ENCODE measurements around the gene INTU. TPM values are rescaled to one million over a fixed set of nuclear protein-coding genes. Genes with fewer than 3 reads are reported as not detected.

INTU gene
- total RNA-seq, 4 donors from 2014 or later = 10.5 to 28.8 (median 18.0) TPM

- whole genome bisulfite sequencing, 2 donors = 16 to 22% methylated on average over 6 of the region's 6 CpGs
- Histone ChIP-seq H3K9me3 (no peaks in the 10 kb centered on the region), H3K4me1 (no peaks in the 10 kb centered on the region), H3K27ac (no peak overlapping the region), H3K27me3 (peaks cover 0 to 5% of the 10 kb centered on the region in 2 donors), H3K4me3 (no peak overlapping the region), H3K36me3 (no peaks in the 10 kb centered on the region)
- TF ChIP-seq POLR2A (IDR thresholded peaks at IDR 0.05) = no peak
- TF ChIP-seq CTCF (IDR thresholded peaks at IDR 0.05) = peak; percentile 33 to 53 (median 46)
- no peak for TF ChIP-seq EP300 (IDR thresholded peaks at IDR 0.05)
- no peak for DNase-seq (ENCODE audit: low spot score in 2 of 2)
Measured at GRCh38 chr4:127604949-127605709, 27.6 kb upstream of the INTU start.

GRCh38 chr4:127606823-127607222 lies 25.9 kb upstream of the INTU start:
- H3K4me3 ChIP-seq = no peak overlapping the region
- no peaks in the 10 kb centered on the region for H3K9me3 ChIP-seq
- H3K27me3 ChIP-seq = peaks cover 0 to 5% of the 10 kb centered on the region in 2 donors
- DNase-seq (ENCODE audit: low spot score in 2 of 2) = no peak
- no peaks in the 10 kb centered on the region for H3K36me3 ChIP-seq
- TF ChIP-seq EP300 (IDR thresholded peaks at IDR 0.05) = no peak
- TF ChIP-seq POLR2A (IDR thresholded peaks at IDR 0.05) = no peak
- no peak for TF ChIP-seq CTCF (IDR thresholded peaks at IDR 0.05)
- H3K27ac ChIP-seq = no peak overlapping the region
- no peaks in the 10 kb centered on the region for H3K4me1 ChIP-seq

GRCh38 chr4:127609484-127609883 lies 23.3 kb upstream of the INTU start:
- no peaks in the 10 kb centered on the region for H3K36me3 ChIP-seq
- H3K27ac ChIP-seq = no peak overlapping the region
- H3K9me3 ChIP-seq = no peaks in the 10 kb centered on the region
- H3K4me3 ChIP-seq = no peak overlapping the region
- no peak for DNase-seq (ENCODE audit: low spot score in 2 of 2)
- no peaks in the 10 kb centered on the region for H3K4me1 ChIP-seq
- peaks cover 0 to 5% of the 10 kb centered on the region in 2 donors for H3K27me3 ChIP-seq
- no peak for TF ChIP-seq POLR2A (IDR thresholded peaks at IDR 0.05)
- TF ChIP-seq EP300 (IDR thresholded peaks at IDR 0.05) = no peak
- TF ChIP-seq CTCF (IDR thresholded peaks at IDR 0.05) = no peak
- WGBS, 2 donors = 24 to 38% methylated on average over 5 of the region's 5 CpGs

GRCh38 chr4:127610488-127610887 lies 22.3 kb upstream of the INTU start:
- Histone ChIP-seq H3K36me3 (no peaks in the 10 kb centered on the region), H3K4me3 (no peak overlapping the region), H3K27me3 (no peaks in the 10 kb centered on the region), H3K9me3 (no peaks in the 10 kb centered on the region), H3K4me1 (no peaks in the 10 kb centered on the region), H3K27ac (no peak overlapping the region)
- DNase-seq (ENCODE audit: low spot score in 2 of 2) = no peak
- no peak for TF ChIP-seq EP300 (IDR thresholded peaks at IDR 0.05)
- TF ChIP-seq CTCF (IDR thresholded peaks at IDR 0.05) = no peak
- no peak for TF ChIP-seq POLR2A (IDR thresholded peaks at IDR 0.05)
- 91 to 93% methylated on average over 3 of the region's 3 CpGs for WGBS, 2 donors

- Histone ChIP-seq H3K4me3 (no peak overlapping the region), H3K9me3 (no peaks in the 10 kb centered on the region), H3K4me1 (no peaks in the 10 kb centered on the region), H3K27ac (no peak overlapping the region), H3K27me3 (peaks cover 0 to 18% of the 10 kb centered on the region in 2 donors), H3K36me3 (no peaks in the 10 kb centered on the region)
- no peak for TF ChIP-seq CTCF (IDR thresholded peaks at IDR 0.05)
- 57 to 80% methylated on average over 2 of the region's 2 CpGs for WGBS, 2 donors
- DNase-seq (ENCODE audit: low spot score in 2 of 2) = no peak
Measured at GRCh38 chr4:127616898-127617297, 15.9 kb upstream of the INTU start.

Data from tibial nerve (tissue), 4 donors.